HG02798 (cell line): Measurements from ENCODE around the gene TINAG.
A peak's percentile ranks its signal among the peaks of the same experiment; 100 is the strongest.

Source experiments
- ATAC-seq: cut with Tn5 transposase; IDR thresholded peaks from one replicate; pipeline ENCODE4 v1.9.1; 2021; ENCODE audit warnings: mild to moderate bottlenecking; ENCODE audit not compliant: unreplicated experiment, poor library complexity

The TINAG gene, protein sequence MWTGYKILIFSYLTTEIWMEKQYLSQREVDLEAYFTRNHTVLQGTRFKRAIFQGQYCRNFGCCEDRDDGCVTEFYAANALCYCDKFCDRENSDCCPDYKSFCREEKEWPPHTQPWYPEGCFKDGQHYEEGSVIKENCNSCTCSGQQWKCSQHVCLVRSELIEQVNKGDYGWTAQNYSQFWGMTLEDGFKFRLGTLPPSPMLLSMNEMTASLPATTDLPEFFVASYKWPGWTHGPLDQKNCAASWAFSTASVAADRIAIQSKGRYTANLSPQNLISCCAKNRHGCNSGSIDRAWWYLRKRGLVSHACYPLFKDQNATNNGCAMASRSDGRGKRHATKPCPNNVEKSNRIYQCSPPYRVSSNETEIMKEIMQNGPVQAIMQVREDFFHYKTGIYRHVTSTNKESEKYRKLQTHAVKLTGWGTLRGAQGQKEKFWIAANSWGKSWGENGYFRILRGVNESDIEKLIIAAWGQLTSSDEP

DNA sequence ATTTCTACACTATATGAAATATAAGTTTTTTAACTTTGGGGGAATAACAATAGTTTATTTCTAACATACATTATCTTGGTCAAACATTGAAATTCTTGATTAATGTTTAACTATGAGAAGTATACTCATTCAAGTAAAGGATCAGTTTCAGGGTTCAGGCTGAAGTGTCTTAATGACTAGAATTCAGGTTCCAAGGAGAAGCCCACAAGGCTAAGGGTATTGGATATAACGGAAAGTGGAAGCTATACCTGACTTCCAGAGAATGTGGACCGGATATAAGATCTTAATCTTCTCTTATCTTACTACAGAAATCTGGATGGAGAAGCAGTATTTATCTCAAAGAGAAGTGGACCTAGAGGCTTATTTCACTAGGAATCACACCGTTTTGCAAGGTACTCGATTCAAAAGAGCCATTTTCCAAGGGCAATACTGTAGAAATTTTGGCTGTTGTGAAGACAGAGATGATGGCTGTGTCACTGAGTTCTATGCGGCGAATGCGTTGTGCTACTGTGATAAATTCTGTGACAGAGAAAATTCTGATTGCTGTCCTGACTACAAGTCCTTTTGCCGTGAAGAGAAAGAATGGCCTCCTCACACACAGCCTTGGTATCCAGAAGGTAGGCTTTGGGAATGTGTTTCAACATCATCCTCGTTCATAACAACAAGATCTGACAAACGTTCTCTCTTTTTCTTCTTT lies at the start of gene TINAG:
Gene TINAG, plus strand, starts transcription at position 153 of the 697 bp plus-strand sequence. Its CDS starts 110 bp downstream, at position 263.
- ATAC-seq, result peak; percentile 33

DNA sequence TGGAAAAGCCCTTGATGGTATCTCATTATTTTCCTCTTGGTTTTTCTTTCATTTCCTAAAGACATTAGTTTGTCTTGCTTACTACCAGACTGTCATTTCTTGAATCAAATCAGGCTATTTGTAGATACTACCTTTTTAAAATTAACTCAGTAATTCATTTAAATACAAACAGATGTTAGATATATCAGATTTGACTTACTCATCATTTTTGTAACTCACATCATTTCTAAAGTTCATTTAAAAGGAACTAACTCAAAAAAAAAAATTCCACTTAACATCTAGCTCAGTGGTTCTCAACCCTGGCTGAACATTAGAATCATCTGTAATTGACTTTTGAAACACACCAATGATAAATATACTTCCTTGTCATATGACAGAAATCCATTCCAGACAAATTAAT lies 48.2 kb upstream of the TINAG start:
- no peak for ATAC-seq

DNA sequence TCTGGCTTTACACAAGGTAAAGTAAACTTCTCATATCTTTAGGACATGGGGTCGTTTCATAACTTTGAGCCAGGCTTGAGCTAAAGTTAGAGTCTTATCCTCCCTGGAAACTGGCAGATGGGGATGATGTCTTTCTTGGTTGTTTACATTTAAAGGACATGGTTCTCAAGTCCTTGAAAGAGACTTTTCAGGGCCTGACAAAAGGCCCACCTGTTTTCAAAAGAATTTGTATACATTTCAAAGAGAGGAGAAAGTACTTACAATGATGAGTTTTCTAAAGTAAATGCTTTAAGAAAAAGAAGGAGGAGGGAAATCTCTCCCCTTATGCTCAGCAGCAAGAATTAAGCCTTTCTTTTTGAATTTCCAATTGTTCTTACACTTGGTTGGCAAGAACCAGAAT lies 45.7 kb upstream of the TINAG start:
- no peak for ATAC-seq

DNA sequence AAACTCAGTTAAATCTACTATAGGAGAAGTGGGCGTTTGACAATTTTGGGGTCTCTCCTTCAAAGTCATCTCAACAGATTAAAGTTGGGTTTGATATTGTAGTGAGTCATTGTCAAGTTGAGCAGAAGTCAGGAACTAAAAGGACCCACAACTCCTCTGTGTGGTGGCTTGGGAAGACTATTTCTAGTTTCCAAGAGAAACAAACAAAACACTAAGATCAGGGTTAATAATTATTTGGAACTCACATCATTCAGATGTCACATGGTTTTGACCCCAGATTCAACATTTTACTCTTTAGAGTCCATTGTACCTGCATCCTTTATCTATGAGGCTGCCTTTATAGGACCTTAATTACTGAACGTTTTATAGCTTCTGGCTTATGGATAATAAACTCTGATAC lies 45.3 kb upstream of the TINAG start:
- no peak for ATAC-seq

DNA sequence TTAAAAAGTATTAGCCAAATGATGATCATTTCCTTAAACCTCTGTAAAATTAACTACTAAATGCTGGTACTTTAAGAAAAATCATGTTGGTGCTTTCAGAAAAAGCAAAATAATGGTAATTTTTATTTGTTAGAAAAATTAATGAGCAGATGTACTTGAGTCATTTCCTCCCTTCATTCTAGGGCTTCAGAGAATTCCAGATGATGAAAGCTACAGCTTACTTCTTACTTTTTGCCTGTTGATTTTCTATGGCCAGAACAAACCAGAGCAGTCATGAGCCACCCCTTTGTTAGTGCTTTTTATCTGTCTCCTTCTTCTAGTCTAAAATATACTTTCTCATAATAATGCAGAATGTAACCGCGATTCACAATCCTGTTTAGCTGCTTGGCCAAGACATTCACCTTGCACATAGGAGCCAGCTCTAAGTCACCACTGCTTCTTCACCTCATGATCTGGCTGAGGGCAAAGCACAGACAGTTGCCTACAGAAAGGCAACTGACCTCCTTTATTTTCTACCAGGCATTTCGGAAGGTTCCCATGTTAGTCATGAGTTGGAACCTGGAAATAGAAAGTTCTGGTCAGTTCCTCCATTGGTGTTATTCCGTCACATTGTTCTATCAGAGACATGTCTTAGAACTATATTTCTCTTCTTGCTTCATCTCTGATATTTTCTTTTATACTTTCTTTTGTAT lies 43.5 kb upstream of the TINAG start:
- ATAC-seq, result no peak

DNA sequence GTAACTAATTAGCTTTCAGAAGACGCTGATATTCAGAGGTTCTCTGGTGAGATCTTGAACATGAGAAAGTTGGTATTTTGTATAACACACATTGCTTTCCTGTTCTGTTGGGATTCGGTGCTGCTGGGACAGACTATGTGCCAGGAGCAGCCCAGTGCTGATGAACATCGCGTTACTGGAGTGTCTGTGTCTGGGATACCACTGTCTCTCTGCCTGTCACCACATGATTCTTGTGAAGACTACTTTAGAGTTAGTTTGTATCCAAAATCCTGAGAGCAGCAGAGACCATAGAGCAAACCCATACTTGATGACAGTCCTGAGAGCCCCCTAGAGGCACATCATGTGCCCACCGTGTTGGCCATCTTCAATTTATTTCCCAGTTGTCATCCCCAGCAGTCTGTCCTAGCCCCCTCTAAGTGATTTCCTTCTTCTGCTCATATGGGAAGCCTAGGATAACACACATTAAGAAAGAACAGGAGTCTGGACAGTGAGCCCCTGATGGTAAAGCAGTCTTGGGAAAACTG lies 41.8 kb upstream of the TINAG start:
- ATAC-seq, result no peak

DNA sequence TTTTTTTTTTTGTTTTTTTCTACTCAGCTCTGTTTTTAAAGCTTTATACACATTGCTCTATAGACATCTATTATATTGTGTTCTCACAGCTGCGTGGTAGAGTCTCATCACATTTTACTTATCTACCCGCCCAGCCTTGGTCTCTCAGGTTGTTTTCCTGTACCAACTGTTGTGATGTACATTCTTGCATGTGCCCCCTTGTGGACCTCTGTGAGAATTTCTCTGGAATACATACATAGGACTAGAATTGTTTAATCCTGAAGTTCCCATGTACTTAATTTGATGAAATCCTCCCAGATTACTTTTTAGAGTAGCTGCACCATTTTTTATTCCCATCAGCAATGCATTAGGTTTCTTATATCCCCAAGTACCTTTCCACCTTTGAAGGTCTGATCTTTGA lies 40.4 kb upstream of the TINAG start:
- peak; percentile 57 for ATAC-seq

DNA sequence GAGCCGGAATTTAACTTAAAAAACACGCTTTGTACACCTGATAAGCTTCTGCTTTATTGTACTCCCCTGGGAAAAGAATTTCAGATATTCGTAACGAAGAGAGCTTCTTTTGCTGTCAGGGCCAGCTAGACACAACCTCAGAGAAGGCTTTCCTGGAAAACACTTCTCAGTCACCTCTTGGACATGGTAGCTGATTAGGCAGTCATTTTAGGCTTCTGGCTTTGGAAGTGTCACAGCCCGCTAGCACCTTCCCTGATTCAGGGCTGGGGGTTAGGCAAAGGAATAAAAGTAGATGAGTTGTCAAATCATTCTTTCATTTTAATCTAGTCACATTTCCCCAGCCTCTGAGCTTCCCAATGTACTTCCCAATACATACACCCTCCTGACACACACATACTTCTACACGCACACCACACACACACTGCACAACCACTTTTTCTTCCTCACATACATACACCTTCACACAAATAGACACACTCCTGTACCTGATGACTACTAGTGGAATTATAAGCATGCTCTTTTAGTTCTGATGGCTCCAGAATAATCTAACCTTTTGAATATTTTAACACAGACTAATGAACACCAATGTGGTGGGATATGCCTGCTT lies 34.9 kb upstream of the TINAG start:
- ATAC-seq, result no peak

DNA sequence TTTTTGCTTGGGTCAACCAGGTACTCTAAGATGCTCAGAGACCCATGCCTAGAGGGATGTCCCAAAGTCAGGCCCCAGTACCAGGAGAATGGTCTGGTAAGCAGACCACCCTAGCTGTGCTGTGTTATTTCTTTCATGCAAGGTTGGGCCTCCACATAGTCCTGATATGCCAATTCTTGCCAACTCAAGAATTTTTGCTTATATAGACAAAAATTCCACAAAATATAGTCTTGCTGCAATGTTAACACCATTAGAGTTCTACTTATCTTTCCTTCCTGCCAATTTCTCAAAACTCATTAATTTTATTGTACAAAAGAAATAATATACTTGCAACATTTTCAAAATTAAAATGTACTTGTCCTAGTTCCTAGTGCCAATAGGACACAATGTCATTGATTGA lies 33.9 kb upstream of the TINAG start:
- no peak for ATAC-seq

DNA sequence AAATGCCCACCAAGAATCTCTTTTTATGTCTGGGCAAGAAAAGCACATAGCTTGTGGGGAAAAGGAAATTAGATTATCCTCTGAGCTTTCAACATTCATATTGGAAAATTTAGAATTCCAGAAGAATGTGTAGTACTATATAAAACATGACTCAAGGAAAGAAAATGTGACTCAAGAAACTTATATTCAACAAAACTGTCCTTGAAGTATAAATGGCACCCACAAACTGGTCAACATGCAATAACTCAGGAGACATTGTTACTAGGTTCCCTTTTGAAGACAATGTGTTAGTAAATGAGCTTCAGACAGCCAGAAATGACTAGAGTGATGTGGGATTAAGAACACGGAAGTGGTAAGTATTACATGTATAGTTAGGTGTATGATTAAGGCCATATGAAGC lies 26.1 kb upstream of the TINAG start:
- ATAC-seq, result no peak

DNA sequence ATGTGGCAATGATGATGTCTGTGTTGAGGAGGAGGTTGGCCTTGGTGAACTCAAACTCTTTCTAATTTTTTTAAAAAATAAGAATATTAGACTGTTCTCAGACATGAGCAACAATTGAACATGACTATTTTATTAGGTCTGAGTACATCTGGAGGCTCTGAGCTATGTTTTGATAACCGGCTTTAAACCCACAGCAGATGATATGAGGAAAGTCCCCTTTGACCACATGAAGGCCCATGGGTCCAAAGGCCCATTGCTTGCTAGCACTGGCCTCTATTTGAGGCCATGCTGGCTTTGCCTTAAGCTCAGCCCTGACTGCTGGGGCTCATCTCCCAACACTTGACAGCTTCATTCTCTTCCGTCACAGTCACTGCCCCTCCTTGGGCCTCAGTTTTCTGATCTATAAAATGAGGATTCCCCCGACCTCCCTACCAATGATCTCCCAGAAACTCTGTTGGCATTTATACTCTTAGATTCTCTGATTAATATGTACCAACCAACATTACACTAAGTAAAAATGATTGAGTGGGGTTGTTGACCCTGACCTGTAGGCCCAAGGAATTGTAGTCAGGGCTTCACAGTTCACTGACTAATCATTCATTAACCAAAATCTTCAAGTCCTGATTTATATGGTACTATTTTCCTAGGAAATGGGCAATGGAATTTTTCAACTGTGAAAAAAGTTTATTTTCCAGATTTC lies 23.9 kb upstream of the TINAG start:
- peak; percentile 61 for ATAC-seq

DNA sequence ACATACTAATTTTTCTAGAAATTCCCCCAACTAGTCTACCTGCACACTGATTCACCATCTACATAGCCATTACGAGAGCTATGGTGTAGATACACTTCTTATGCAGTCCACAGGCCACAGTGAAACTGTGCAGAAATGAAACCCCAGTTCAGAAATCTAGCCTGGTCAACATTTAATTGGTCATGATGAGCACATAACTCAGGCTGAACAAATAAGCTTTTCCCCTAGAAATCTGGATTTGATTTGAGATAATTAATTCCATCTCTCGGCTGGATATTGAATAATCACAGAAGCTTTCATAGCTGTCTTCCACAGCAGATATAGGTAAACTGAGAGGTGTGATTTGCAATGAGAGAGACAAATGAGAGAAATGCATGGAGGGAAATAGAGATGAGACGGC lies 22.6 kb upstream of the TINAG start:
- peak; percentile 34 for ATAC-seq

DNA sequence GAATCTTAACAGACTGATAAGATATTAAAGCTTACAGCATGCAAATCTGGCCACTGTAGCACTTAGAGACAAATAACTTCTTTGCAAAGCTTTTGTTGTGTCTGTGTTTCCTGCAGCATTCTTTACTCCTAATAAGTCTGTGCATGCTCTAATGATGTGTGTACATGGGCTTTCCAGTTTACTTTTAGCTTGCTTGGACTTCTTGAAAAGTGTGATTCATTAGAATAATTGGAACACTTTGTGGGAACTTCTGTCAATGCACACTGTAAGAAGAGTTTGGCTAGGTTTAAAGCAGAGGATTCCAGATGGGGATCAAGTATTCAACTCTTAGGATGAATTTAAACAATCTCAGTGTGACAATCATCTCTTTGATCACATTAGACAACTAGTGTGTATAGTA lies 22.1 kb upstream of the TINAG start:
- no peak for ATAC-seq

DNA sequence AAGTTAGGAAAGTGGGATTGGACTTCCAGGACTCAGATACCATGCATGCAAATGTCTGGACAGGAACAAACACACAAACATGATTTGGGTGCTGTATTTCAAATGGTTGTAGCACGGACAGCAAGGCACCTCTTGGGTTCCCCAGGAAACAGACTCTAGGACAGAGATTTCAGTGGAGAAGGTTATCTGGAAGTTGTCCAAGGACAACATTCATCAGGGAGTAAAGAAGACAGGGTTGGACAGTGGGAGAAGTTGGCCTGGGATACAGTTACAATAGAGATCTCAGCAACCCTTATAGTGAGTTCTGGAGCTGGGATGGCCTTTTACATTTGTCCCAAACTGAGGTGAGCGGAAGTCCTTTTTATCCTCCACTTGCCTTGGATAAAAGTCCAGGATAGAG lies 19.8 kb upstream of the TINAG start:
- ATAC-seq, result no peak

DNA sequence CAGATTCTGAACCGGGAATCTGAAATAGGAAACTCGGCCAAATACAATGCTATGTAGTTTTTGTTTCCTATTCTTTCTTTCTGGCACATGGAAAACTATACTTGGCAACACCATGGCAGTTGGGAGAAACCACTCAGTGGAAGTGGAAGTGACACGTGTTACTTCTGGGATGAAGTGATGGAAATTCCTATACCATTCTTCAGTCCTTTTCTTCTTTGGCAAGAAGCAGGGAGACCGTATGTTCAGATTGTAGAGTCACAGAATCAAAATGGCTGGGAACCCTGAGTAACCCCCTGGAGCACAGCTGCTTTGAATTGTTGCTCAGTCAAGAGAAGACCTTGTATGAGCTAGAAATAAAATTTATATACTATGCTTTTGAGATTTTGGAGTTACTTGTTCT lies 18.8 kb upstream of the TINAG start:
- no peak for ATAC-seq

DNA sequence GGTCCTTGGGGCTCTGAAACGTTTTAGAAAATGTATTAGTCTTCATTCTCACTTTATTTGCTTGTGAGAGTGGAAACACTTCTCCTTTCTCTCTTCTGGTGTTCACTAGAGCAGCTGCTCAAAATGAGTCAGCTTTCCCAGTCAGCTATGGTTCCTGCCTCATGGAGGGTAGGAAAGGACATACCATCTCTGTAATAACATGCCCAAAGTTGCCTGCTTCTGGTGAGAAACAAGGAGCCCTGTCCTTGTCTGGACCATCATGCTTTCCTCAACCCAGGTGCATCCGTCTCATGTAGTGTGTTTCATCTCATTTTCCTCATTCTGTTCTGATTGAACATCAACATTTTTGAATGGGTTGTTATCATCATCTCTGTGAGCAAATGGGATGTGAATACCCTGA lies 17.1 kb upstream of the TINAG start:
- ATAC-seq, result peak; percentile 73

DNA sequence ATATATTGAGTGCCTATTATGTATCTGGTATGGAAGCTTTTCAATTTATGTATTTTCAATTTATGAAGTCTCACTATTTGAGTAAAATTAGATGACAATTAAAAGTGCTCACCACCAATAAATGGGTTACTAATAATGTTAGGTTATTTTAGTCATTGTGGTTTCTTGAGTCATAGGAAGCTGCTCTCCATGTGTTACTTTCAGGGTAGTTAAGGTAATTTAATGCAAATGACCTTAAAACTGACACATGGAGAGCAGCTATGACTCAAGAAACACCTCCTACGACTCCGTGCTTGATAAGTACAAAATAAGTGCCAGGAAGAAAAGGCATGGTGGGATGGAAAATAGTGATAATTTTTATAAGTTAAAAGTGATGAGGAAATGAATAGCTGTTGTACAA lies 16.5 kb upstream of the TINAG start:
- ATAC-seq, result peak; percentile 85

DNA sequence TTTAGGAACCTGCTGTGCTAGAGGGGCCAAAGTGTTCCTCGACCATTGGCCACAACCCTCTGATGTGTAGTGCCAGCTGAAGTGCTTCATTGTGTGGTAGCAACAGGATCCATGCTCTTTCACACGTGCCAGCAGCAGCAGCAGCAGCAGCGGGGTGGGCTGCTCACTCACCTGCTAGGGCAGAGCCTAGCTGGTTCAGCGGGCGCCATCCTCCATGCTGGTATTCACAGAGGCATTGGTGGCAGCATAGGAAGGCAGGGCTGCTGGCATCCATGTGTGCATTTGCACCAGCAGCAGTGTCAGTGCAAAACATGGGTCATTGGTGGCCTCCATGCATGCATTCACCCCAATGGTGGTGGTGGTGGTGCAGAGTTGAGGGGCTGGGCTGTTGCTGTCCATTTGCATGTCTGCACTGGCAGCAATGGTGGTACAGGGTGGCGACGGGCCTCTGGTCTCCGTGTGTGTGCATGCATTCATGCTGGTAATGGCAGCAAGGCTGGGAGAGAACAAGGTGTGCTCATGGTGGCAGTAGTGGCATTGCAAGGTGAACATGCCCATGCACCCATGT lies 13.2 kb upstream of the TINAG start:
- ATAC-seq, result no peak

DNA sequence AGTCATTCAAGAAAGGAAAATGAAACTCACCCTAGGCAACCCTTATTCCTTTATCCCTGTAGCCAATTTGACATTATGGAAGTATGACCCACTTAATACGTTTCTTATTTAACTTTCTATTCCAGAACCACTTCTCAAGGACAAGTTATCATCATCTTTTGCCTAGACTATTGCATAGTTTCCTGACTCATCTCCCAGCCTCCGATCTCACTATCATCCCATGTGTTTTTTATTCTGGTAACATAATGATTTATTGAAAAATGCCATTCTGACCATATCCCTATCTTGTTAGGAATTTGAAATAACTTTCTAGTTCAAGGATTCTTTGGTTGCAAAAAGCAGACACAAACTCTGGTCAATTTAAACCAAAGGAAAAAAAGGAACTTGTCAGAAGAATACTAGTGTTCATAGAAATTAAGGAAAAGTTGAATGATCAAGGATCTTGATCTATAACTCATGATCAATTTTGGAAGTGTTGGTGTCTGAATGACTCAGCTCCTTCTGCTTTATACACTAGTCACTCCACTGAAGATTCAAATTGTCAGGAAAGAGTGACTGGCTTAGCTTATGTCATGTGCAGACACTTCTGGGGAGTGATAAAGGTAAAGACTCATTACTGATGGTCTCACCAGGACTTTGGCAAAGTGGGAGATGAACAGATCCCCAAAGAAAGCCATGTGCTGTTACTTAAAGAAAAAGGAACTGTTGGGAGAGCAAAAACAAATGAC lies 8.5 kb upstream of the TINAG start:
- ATAC-seq, result no peak
